Tibial nerve (tissue), 4 donors: ENCODE data around the gene ERP44.

ENCODE experiments used
- EP300 ChIP-seq, 2 donors: sonication (generic); formaldehyde crosslinking; IDR thresholded peaks; one replicate each; pipeline ENCODE4 v1.6.1; 2017; ENCODE audit warnings: antibody characterized with exemption in 2 of 2, mild to moderate bottlenecking in 1 of 2
- POLR2A ChIP-seq, 2 donors: fragments of 450-650 bp; IDR thresholded peaks; one replicate each; pipeline ENCODE4 v1.6.1; 2017; ENCODE audit warnings: antibody characterized with exemption in 2 of 2, mild to moderate bottlenecking in 2 of 2, moderate library complexity in 2 of 2
- TF ChIP-seq, protein P1 (sequence below), 5 experiments: fragments of 200-600 bp in 3 of 5; fragments of 450-650 bp in 2 of 5; sonication (generic) in 3 of 5; IDR thresholded peaks; one replicate each; pipeline ENCODE4 v1.5.1; 2016 to 2019; ENCODE audit warnings: antibody characterized with exemption in 5 of 5, mild to moderate bottlenecking in 3 of 5, moderate library complexity in 2 of 5

DNA sequence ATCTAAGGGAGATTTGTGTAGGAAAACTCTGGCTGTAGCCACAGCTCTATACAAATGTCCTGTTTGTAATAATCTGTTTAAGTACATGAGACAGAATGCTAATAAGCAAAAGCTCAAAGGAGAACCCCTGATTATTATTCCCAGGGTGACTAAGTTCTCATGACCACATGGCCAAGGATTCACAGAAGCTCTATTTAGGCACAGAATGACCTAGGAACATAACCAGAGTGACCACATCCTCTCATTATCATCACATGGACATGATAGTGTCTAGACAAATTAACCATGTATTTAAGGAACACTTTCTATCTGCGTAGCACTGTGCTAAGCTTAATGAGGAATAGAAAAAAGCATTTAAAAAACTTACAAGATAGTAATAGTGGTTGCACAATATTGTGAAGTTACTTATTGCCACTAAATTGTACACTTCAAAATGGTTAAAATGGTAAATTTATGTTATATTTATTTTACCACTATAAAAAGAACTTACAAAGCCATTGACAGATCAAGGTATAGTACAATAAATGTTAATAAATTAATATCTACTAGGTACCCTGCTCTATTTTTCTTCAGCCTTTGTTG, 136.0 kb downstream of the ERP44 start:
- TF ChIP-seq, protein P1, sequence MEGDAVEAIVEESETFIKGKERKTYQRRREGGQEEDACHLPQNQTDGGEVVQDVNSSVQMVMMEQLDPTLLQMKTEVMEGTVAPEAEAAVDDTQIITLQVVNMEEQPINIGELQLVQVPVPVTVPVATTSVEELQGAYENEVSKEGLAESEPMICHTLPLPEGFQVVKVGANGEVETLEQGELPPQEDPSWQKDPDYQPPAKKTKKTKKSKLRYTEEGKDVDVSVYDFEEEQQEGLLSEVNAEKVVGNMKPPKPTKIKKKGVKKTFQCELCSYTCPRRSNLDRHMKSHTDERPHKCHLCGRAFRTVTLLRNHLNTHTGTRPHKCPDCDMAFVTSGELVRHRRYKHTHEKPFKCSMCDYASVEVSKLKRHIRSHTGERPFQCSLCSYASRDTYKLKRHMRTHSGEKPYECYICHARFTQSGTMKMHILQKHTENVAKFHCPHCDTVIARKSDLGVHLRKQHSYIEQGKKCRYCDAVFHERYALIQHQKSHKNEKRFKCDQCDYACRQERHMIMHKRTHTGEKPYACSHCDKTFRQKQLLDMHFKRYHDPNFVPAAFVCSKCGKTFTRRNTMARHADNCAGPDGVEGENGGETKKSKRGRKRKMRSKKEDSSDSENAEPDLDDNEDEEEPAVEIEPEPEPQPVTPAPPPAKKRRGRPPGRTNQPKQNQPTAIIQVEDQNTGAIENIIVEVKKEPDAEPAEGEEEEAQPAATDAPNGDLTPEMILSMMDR (IDR thresholded peaks at IDR 0.05): no peak
- TF ChIP-seq POLR2A (IDR thresholded peaks at IDR 0.05) (no peak), EP300 (IDR thresholded peaks at IDR 0.05) (no peak)
